Ectodermal cell (in vitro differentiated cells): ENCODE measurements around the gene ZCCHC9. TPM values are rescaled to one million over a fixed set of nuclear protein-coding genes. Genes with fewer than 3 reads are reported as not detected.
"Not testable (repeated sequence)": the region's sequence is repeated elsewhere in the genome, so short reads cannot be mapped to it uniquely, and the experiment has no call there.

Experiments used
- H3K27ac ChIP-seq: 2 replicates; pipeline ENCODE4 v1.7.0; 2013; ENCODE audit warnings: mild to moderate bottlenecking, low read depth, low read length; ENCODE audit not compliant: insufficient read depth, poor library complexity, severe bottlenecking
- H3K27me3 ChIP-seq: 2 replicates; pipeline ENCODE4 v1.7.0; 2013; ENCODE audit warnings: mild to moderate bottlenecking, low read length; ENCODE audit not compliant: insufficient read depth, control insufficient read depth, poor library complexity, severe bottlenecking
- H3K36me3 ChIP-seq: one replicate; pipeline ENCODE4 v1.7.0; 2013; ENCODE audit warnings: low read length; ENCODE audit not compliant: control insufficient read depth, insufficient read depth
- H3K4me1 ChIP-seq: one replicate; pipeline ENCODE4 v1.7.0; 2013; ENCODE audit warnings: low read length; ENCODE audit not compliant: control insufficient read depth, insufficient read depth
- H3K4me3 ChIP-seq: 2 replicates; pipeline ENCODE4 v1.7.0; 2013; ENCODE audit warnings: low read depth, low read length, control low read depth; ENCODE audit not compliant: insufficient read depth
- H3K9me3 ChIP-seq: 2 replicates; pipeline ENCODE4 v1.7.0; 2013; ENCODE audit warnings: mild to moderate bottlenecking, low read length, moderate library complexity; ENCODE audit not compliant: control insufficient read depth
- WGBS, 2 experiments: methylation state at CpG; one replicate each; pipeline ENCODE4 v1.1.7; 2013; ENCODE audit warnings: missing lambda C conversion rate in 2 of 2; 5-methylcytosine and 5-hydroxymethylcytosine counted together
- polyA plus RNA-seq, 4 experiments: library from polyadenylated mRNA; stranded (reverse); fragments of 50-300 nt; gene quantifications; one replicate each; pipeline ENCODE4 v1.2.3, GENCODE V29; 2013

ZCCHC9 gene, protein sequence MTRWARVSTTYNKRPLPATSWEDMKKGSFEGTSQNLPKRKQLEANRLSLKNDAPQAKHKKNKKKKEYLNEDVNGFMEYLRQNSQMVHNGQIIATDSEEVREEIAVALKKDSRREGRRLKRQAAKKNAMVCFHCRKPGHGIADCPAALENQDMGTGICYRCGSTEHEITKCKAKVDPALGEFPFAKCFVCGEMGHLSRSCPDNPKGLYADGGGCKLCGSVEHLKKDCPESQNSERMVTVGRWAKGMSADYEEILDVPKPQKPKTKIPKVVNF
- 36.2 TPM for polyA plus RNA-seq (2013, experiment 1 of 4)
- 34.0 TPM for polyA plus RNA-seq (2013, experiment 2 of 4)
- 33.3 TPM for polyA plus RNA-seq (2013, experiment 3 of 4)
- 36.4 TPM for polyA plus RNA-seq (2013, experiment 4 of 4)

DNA sequence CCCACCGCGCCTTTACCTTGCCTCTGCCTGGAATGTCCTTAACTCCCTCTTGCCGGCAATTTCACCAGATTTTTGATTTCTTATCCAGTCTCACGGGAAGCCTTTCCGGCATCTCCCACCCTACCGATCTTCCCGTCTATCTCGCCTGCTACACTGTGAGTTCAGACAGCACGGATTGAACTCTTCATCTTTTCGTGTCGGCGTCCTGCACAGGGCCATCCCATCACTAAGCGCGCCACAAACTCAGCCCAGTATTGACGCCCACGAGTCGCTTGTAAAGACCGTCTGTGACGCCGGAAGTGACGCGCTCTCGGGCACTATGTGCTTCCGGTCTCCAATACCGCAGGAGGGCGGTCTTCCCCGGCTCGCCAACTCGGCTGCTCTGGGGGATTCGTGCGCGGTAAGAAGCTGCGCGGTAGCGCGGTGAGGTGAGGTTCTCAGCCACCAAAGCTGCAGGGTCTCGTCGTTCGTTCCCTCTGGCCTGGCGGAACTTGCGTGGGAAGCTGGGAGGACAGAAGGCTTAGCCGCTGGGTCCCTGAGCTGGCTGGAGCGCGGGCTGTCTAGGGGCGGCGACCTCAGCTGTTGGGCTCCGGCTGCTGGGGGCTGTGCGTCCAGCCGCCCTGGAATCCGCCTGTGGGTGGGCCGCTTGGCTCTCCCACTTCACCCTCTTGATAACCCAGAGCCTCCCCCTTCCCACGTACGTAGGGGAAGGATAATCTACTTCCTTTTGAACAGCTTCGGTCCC lies at the start of gene ZCCHC9:
TSS of gene ZCCHC9 (plus strand) at position 317 of the 745 bp plus-strand sequence. CDS start 3,171 bp downstream, outside the sequence.
- H3K27ac ChIP-seq: peak within 1 kb of the TSS; percentile 87
- peaks cover 3% of the 10 kb centered on the region for H3K36me3 ChIP-seq
- no peaks in the 10 kb centered on the region for H3K27me3 ChIP-seq
- WGBS, 2 experiments: 0% methylated on average over 54 of the region's 54 CpGs
- peak within 1 kb of the TSS; percentile 93 for H3K4me3 ChIP-seq
- peaks cover 4% of the 10 kb centered on the region for H3K4me1 ChIP-seq
- H3K9me3 ChIP-seq: no peaks in the 10 kb centered on the region

DNA sequence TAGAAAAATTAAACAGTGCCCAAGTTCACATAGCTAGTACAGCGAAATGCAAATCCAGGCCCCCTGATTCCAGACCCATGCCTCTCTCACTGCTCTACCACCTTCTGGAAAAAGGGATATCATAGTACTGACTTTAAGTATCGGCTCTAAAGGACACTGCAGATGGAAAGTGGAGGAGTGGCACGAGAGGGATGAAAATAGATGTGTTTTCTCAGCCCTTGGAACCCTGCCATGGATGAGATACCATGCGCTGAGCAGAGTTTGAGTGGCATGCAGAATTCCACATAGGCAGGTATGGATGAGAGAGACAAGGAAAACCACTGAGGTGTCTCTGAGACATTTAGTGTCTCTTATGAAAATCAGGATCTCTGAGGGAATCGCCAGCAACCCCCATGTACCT lies 49.5 kb upstream of the ZCCHC9 start:
- no peaks in the 10 kb centered on the region for H3K36me3 ChIP-seq
- no peaks in the 10 kb centered on the region for H3K9me3 ChIP-seq
- no peaks in the 10 kb centered on the region for H3K27me3 ChIP-seq
- 94 to 97% methylated on average over 5 of the region's 5 CpGs for WGBS, 2 experiments
- H3K4me1 ChIP-seq: peaks cover 16% of the 10 kb centered on the region
- no peak overlapping the region for H3K27ac ChIP-seq
- H3K4me3 ChIP-seq: no peak overlapping the region

DNA sequence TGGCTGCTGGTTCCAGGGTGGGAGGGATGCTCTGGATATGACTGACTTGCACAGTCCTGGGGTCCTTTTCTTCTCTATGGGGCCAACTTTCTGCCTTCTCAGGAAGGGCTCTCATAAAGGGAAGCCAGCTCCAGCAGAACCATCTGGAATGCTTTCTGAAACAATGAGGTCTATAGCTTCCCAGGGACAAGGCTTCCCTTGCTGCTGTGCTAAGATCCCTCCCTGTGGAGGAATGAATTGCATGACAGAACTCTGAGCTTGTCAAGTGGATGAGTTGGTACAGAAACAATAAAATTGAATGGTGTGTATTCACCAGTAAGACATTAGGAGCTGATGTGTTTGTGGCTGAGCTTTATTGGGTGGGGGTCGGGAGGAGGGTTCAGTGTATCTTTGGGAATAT lies 48.5 kb upstream of the ZCCHC9 start:
- H3K4me1 ChIP-seq: peaks cover 7% of the 10 kb centered on the region
- H3K36me3 ChIP-seq: no peaks in the 10 kb centered on the region
- no peak overlapping the region for H3K4me3 ChIP-seq
- H3K27ac ChIP-seq: no peak overlapping the region
- H3K9me3 ChIP-seq: no peaks in the 10 kb centered on the region
- H3K27me3 ChIP-seq: no peaks in the 10 kb centered on the region
- WGBS, 2 experiments: 100% methylated on average over 1 of the region's 1 CpG; no CpG with 5 or more reads in 1 of the 2 experiments

DNA sequence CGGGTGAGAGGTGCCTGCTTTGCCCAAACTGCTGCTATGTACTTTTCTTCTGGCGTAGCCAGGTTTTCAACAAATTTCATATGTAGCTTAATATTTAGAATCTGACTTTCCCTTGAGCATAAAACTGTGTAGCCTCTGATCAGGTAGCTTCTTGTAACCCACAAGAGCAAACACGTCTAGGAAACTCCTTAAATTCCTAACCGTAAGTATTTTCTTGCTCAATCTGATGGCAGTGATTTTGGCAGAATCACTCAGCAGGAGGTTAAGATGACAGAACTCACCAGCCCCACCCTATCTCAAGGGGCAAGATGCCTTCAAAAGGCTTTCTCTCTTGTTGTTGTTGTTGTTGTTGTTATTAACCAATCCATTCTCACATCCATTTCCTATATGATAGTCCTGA lies 47.5 kb upstream of the ZCCHC9 start:
- Histone ChIP-seq H3K36me3 (no peaks in the 10 kb centered on the region), H3K4me1 (peaks cover 3% of the 10 kb centered on the region), H3K27me3 (no peaks in the 10 kb centered on the region), H3K4me3 (no peak overlapping the region), H3K9me3 (no peaks in the 10 kb centered on the region), H3K27ac (no peak overlapping the region)
- 90 to 91% methylated on average over 4 of the region's 4 CpGs for WGBS, 2 experiments

DNA sequence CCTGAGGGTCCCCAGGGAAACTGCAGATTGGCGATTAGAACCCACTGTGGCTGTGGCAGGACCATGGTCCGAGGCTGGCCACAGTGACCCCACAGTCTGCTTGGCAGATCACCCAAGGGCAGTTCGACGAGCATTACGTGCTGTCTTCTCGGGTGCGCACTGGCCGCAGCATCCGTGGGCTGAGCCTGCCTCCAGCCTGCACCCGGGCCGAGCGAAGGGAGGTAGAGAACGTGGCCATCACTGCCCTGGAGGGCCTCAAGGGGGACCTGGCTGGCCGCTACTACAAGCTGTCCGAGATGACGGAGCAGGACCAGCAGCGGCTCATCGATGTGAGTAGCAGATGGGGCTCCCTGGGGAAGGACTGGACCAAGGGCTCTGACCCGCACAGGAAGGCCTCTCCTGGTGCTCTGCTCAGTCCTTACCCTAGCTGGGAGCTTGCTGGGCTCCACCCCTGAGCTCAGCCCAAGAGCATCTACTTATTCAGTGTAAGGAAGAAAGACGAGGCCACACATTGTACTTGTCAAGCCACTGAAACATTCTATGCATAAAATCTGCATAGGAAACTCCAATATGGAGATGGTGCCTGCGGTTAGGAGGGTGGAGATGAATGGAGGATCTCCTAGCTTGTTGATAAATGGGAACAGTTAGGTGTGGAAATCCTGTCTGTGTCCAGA lies 46.4 kb upstream of the ZCCHC9 start:
- no peak overlapping the region for H3K4me3 ChIP-seq
- H3K27me3 ChIP-seq: no peaks in the 10 kb centered on the region
- H3K36me3 ChIP-seq: no peaks in the 10 kb centered on the region
- WGBS, 2 experiments: 94% methylated on average over 21 of the region's 21 CpGs
- H3K9me3 ChIP-seq: no peaks in the 10 kb centered on the region
- H3K27ac ChIP-seq: no peak overlapping the region
- H3K4me1 ChIP-seq: peaks cover 3% of the 10 kb centered on the region

DNA sequence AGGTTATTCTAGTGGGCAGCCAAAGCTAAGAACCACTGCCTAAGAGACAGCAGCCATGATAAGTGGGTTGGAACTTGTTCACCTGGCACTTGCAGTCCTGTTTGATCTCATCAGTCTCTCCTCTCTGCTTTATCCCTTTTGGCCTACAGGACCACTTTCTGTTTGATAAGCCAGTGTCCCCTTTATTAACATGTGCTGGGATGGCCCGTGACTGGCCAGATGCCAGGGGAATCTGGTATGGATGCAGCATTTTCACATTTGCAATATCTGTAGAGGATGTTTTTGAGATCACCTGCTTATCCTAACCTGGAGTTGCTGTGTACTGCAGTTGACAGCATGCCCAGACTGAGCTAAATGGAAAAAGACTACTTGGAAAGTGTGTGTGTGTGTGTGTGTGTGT lies 44.6 kb upstream of the ZCCHC9 start:
- Histone ChIP-seq H3K36me3 (no peaks in the 10 kb centered on the region), H3K27ac (no peak overlapping the region), H3K4me1 (peaks cover 3% of the 10 kb centered on the region), H3K27me3 (no peaks in the 10 kb centered on the region), H3K4me3 (no peak overlapping the region), H3K9me3 (no peaks in the 10 kb centered on the region)
- 93 to 100% methylated on average over 1 of the region's 1 CpG for WGBS, 2 experiments

DNA sequence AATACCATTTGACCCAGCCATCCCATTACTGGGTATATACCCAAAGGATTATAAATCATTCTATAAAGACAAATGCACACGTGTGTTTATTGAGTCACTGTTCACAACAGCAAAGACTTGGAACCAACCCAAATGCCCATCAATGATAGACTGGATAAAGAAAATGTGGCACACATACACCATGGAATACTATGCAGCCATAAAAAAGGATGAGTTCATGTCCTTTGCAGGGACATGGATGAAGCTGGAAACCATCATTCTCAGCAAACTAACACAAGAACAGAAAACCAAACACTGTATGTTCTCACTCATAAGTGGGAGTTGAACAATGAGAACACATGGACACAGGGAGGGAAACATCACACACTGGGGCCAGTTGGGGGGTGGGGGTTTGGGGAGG lies 38.6 kb upstream of the ZCCHC9 start:
- H3K4me1 ChIP-seq, H3K36me3 ChIP-seq, H3K4me3 ChIP-seq, H3K27me3 ChIP-seq, H3K27ac ChIP-seq, H3K9me3 ChIP-seq: not testable (repeated sequence)
- WGBS, 2 experiments: 88 to 100% methylated on average over 1 of the region's 1 CpG

DNA sequence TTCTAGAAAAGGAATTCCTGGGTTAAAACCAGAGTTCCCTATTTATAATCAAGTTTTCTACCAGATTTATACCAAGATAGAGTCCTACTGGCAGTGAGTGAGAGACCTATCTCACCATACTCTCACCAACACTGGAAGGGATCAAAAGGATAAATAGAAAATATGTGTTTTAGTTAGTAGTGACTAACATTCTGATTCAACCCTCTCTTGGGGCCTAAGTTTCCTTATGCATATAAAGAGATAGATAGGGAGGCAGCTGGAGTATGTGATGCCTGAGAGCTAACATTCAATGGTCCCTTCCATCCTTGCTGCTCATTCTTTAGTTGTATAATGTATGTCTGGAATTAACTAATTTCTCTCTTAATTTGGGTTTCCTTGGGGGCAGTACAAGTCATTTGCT lies 36.3 kb upstream of the ZCCHC9 start:
- Histone ChIP-seq H3K36me3 (peaks cover 2% of the 10 kb centered on the region), H3K4me1 (peaks cover 1% of the 10 kb centered on the region), H3K9me3 (no peaks in the 10 kb centered on the region), H3K27ac (no peak overlapping the region), H3K4me3 (no peak overlapping the region), H3K27me3 (no peaks in the 10 kb centered on the region)

DNA sequence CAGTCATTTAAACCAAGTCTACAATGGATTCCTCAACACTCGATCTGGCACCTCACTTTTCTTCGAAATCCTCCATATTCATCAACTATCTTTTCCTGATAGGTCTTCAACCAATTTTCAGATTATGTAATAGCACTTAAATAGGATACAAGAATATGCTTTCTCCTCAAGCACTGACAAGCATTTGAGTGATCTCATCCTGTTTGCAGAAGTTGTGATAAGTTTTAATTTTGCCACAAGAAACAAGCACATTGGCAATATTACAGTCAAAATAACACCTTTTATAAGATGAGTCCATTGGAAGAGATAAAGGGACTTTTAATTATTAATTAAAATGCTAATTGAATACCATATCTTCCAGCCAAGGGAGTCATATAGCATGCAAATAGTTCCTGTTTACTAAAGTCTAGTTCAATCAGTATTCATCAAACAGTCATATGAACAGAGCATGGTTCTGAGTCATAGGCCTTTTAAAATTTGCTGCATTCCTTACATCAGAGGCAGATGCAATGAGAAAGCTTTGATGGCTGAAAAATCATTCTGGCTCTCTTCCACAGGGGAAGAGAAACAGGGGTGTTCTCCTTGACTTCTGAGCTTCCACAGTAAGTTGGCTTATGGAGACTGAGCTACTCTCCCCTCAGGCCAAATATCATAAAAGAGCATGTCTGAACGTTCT lies 32.7 kb upstream of the ZCCHC9 start:
- Histone ChIP-seq H3K27ac (no peak overlapping the region), H3K27me3 (no peaks in the 10 kb centered on the region), H3K4me1 (peaks cover 3% of the 10 kb centered on the region), H3K4me3 (no peak overlapping the region), H3K36me3 (peaks cover 2% of the 10 kb centered on the region), H3K9me3 (no peaks in the 10 kb centered on the region)
- 63 to 74% methylated on average over 3 of the region's 3 CpGs for WGBS, 2 experiments
